ENCODE measurements around the gene SPACA4. TPM values are rescaled to one million over a fixed set of nuclear protein-coding genes. Genes with fewer than 3 reads are reported as not detected.

SPACA4 gene
- total and polyA plus RNA-seq, 10 of the 15 experiments (the other 5 are each of a cell fraction or from before 2014, with no cell fraction given), result not detected

DNA sequence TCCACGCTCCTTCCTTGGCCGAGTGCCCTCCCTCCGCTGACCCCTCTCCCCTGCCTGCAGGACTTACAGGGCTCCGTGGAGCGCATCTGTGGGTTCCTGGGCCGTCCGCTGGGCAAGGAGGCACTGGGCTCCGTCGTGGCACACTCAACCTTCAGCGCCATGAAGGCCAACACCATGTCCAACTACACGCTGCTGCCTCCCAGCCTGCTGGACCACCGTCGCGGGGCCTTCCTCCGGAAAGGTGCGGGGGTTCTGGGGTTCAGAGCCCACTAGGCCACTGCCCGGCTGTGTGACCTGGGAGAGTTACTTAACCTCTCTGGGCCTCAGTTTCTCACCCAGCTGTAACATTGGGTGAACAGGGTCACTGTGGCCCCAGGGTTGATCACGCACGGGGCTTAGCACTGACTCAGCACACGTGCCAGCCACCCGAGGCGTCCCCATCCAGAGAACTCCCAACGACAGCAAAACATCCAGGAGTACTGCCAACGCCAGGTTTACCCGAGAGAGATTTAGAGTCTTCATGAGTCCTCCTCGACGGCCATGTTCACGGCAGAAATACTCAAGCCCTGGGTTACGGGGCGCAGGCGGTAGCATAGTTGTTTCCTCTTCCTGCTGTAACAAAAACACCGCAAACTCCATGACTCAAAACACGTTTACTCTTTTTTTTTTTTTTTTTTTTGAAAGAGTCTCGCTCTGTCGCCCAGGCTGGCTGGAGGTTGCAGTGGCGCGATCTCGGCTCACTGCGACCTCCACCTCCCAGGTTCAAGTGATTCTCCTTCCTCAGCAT lies 9.7 kb upstream of the SPACA4 start:
- SMC1A ChIA-PET (ENCODE audit: uncharacterized antibody, unreplicated experiment), result no interaction called here
- in situ Hi-C loops (cut with MboI), result no loop called here
- intact Hi-C loops (cut with micrococcal nuclease; ENCODE audit: unreplicated experiment), result no loop called here
- Histone ChIP-seq H3K4me3 (peak overlapping the region; percentile 60; the same call in 1 of the 2 replicates), H3K4me1 (ENCODE audit: control insufficient read depth, insufficient read depth, low read length) (peaks cover 6% of the 10 kb centered on the region; the same call in 1 of the 2 replicates), H3K27ac (ENCODE audit: control insufficient read depth, insufficient read depth) (no peak overlapping the region), H3K4me2 (ENCODE audit: control insufficient read depth, insufficient read depth) (peak overlapping the region; percentile 69), H3K9ac (ENCODE audit: control insufficient read depth, insufficient read depth, low read length) (no peak overlapping the region; the same call in 1 of the 2 replicates), H3K27me3 (replicated peaks in 1 of 2; ENCODE audit: control insufficient read depth in 2 of 2, insufficient read depth in 2 of 2, low read length in 1 of 2) (peaks cover 0 to 2% of the 10 kb centered on the region in 2 experiments; a peak in 1 of 4 replicates), H3K36me3 (ENCODE audit: control insufficient read depth in 2 of 2, insufficient read depth in 2 of 2, low read length in 1 of 2) (no peaks in the 10 kb centered on the region), H2AFZ (ENCODE audit: control insufficient read depth, low read depth, low read length) (peak overlapping the region; percentile 94), H4K20me1 (ENCODE audit: control insufficient read depth, insufficient read depth) (no peaks in the 10 kb centered on the region), H3K79me2 (ENCODE audit: control insufficient read depth, insufficient read depth, low read length) (no peaks in the 10 kb centered on the region; the same call in 1 of the 2 replicates), H3K9me3 (replicated peaks; ENCODE audit: control insufficient read depth, insufficient read depth, low read length) (no peaks in the 10 kb centered on the region)
- DNase-seq (ENCODE audit: low read depth, low spot score) (no peak), ATAC-seq (peak; percentile 80), FAIRE-seq (no peak)
- 42% methylated on average over 38 of the region's 39 CpGs for WGBS (ENCODE audit: insufficient coverage, insufficient replicate concordance, low lambda C conversion rate, missing lambda C conversion rate)
- POLR2A ChIA-PET, result interaction anchor here (0.6 kb wide), 1 partner anchor 14 kb away, joined by 3 read pairs; no protein-coding TSS in a partner anchor
- RAD21 ChIA-PET (ENCODE audit: unreplicated experiment), result interaction anchor here (0.6 kb wide), 1 partner anchor 1135 kb away, joined by 3 read pairs; no protein-coding TSS in a partner anchor
- CTCF ChIA-PET, result no interaction called here
- BruUV-seq (replicated peaks), result no TSS peak
- TF ChIP-seq POLR2A (IDR thresholded peaks at IDR 0.05; ENCODE audit: low read depth, low read length) (peak; percentile 48), SMC3 (IDR thresholded peaks at IDR 0.05; ENCODE audit: borderline replicate concordance, low read length) (no peak), MYC (IDR thresholded peaks at IDR 0.05; ENCODE audit: insufficient read depth, insufficient read length, insufficient replicate concordance, low read length, severe bottlenecking) (no peak), ETV6 (conservative IDR thresholded peaks at IDR 0.05 in 1 of 2, IDR thresholded peaks at IDR 0.05 in 1 of 2; ENCODE audit: borderline replicate concordance in 1 of 2, low read depth in 1 of 2) (no peak), ZNF384 (IDR thresholded peaks at IDR 0.05; ENCODE audit: borderline replicate concordance, low read depth, low read length) (peak; percentile 74), SRF (IDR thresholded peaks at IDR 0.05; ENCODE audit: low read depth in 2 of 2, low read length in 2 of 2) (no peak), IRF4 (IDR thresholded peaks at IDR 0.05; ENCODE audit: low read depth, low read length) (0 out of 2 replicates have a peak, but pooled peaks have one; percentile 21), IKZF1 (conservative IDR thresholded peaks at IDR 0.05) (0 out of 2 replicates have a peak, but pooled peaks have one; percentile 16), TAF1 (IDR thresholded peaks at IDR 0.05; ENCODE audit: borderline replicate concordance, low read depth, low read length) (peak; percentile 49; the same call in 1 of the 2 replicates), E2F8 (IDR thresholded peaks at IDR 0.05; ENCODE audit: low read depth, partially characterized antibody) (no peak), CBX3 (IDR thresholded peaks at IDR 0.05; ENCODE audit: borderline replicate concordance, low read depth) (no peak), JUNB (IDR thresholded peaks at IDR 0.05) (peak; percentile 72), ZNF217 (IDR thresholded peaks at IDR 0.05) (no peak)
- TF ChIP-seq, protein P1, sequence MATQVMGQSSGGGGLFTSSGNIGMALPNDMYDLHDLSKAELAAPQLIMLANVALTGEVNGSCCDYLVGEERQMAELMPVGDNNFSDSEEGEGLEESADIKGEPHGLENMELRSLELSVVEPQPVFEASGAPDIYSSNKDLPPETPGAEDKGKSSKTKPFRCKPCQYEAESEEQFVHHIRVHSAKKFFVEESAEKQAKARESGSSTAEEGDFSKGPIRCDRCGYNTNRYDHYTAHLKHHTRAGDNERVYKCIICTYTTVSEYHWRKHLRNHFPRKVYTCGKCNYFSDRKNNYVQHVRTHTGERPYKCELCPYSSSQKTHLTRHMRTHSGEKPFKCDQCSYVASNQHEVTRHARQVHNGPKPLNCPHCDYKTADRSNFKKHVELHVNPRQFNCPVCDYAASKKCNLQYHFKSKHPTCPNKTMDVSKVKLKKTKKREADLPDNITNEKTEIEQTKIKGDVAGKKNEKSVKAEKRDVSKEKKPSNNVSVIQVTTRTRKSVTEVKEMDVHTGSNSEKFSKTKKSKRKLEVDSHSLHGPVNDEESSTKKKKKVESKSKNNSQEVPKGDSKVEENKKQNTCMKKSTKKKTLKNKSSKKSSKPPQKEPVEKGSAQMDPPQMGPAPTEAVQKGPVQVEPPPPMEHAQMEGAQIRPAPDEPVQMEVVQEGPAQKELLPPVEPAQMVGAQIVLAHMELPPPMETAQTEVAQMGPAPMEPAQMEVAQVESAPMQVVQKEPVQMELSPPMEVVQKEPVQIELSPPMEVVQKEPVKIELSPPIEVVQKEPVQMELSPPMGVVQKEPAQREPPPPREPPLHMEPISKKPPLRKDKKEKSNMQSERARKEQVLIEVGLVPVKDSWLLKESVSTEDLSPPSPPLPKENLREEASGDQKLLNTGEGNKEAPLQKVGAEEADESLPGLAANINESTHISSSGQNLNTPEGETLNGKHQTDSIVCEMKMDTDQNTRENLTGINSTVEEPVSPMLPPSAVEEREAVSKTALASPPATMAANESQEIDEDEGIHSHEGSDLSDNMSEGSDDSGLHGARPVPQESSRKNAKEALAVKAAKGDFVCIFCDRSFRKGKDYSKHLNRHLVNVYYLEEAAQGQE (IDR thresholded peaks at IDR 0.05; ENCODE audit: low read depth, low read length), result no peak

All from GM12878 (cell line).